H1 (cell line): Measurements from ENCODE around the gene TECR. TPM values are rescaled to one million over a fixed set of nuclear protein-coding genes. Genes with fewer than 3 reads are reported as not detected.

Experiments used
- CTCF ChIA-PET: fragments of 300-600 bp; sonication (Branson Sonifier 250); formaldehyde crosslinking; loops from one replicate; lab custom pipeline; 2021; ENCODE audit not compliant: partially characterized antibody; lab: Charles Lee
- POLR2A ChIA-PET: fragments of 300-600 bp; sonication (Branson Sonifier 250); formaldehyde crosslinking; loops from one replicate; lab custom pipeline; 2021; ENCODE audit warnings: inconsistent platforms; ENCODE audit not compliant: partially characterized antibody; lab: Charles Lee
- DNase-seq, 2 experiments: peaks; one replicate each; pipeline versions ENCODE4 v3.0.0 to v3.0.0-alpha.2; 2010 to 2022; ENCODE audit warnings: low spot score in 2 of 2, low read depth in 1 of 2, mixed read lengths in 1 of 2
- FAIRE-seq: peaks from 2 replicates; lab custom pipeline; 2011; peaks lifted over from hg19 to GRCh38; lab: Jason Lieb, UNC
- H2AFZ ChIP-seq: 2 replicates; pipeline ENCODE4 v1.8.1; 2012; ENCODE audit warnings: low read length, inconsistent platforms
- H2AK5ac ChIP-seq: 2 replicates; pipeline ENCODE4 v1.6.1; 2013; ENCODE audit warnings: low read depth, low read length
- H2BK120ac ChIP-seq: replicated peaks from 2 replicates; pipeline ENCODE3; 2013; ENCODE audit warnings: low read depth, low read length, inconsistent platforms
- H2BK12ac ChIP-seq: 2 replicates; pipeline ENCODE4 v1.6.1; 2013; ENCODE audit warnings: low read depth, low read length
- H2BK15ac ChIP-seq: 2 replicates; pipeline ENCODE4 v1.6.1; 2013; ENCODE audit warnings: low read length
- H2BK20ac ChIP-seq: 2 replicates; pipeline ENCODE4 v1.6.1; 2013; ENCODE audit warnings: low read length
- H2BK5ac ChIP-seq: 2 replicates; pipeline ENCODE4 v1.6.1; 2013; ENCODE audit warnings: low read depth, low read length
- H3K14ac ChIP-seq: 2 replicates; pipeline ENCODE4 v1.6.1; 2013; ENCODE audit warnings: inconsistent platforms; ENCODE audit not compliant: insufficient read length
- H3K18ac ChIP-seq: 2 replicates; pipeline ENCODE4 v1.6.1; 2013; ENCODE audit warnings: low read length; ENCODE audit errors: extremely low read depth
- H3K23ac ChIP-seq: 2 replicates; pipeline ENCODE4 v1.6.1; 2013; ENCODE audit warnings: inconsistent platforms; ENCODE audit not compliant: insufficient read length
- H3K23me2 ChIP-seq: 2 replicates; pipeline ENCODE4 v1.6.1; 2013; ENCODE audit warnings: low read depth, low read length
- H3K27ac ChIP-seq: 2 replicates; pipeline ENCODE4 v1.6.1; 2011; ENCODE audit warnings: low read depth, low read length, inconsistent platforms
- H3K27me3 ChIP-seq, 4 experiments: replicated peaks in 1 of 4; 1 replicate in 1 of 4; 2 replicates in 3 of 4; pipeline versions ENCODE4 v1.6.1 to v1.8.1; 2011 to 2013; ENCODE audit warnings: low read length in 3 of 4, mild to moderate bottlenecking in 3 of 4, inconsistent platforms in 2 of 4, mixed read lengths in 2 of 4, moderate library complexity in 1 of 4; ENCODE audit not compliant: control insufficient read depth in 3 of 4, insufficient read depth in 3 of 4; ENCODE audit errors: extremely low read depth in 1 of 4
- H3K36me3 ChIP-seq, 4 experiments: 2 replicates each; pipeline versions ENCODE4 v1.6.1 to v1.8.1; 2011 to 2013; ENCODE audit warnings: mild to moderate bottlenecking in 4 of 4, low read length in 3 of 4, moderate library complexity in 2 of 4, control low read depth in 1 of 4, inconsistent platforms in 1 of 4; ENCODE audit not compliant: insufficient read depth in 4 of 4, control insufficient read depth in 2 of 4
- H3K4ac ChIP-seq: replicated peaks from 2 replicates; pipeline ENCODE3; 2013; ENCODE audit warnings: low read length, low read depth, mixed read lengths, inconsistent platforms; ENCODE audit not compliant: insufficient read length
- H3K4me1 ChIP-seq, 4 experiments: replicated peaks in 1 of 4; 1 replicate in 1 of 4; 2 replicates in 3 of 4; pipeline versions ENCODE4 v1.6.1 to v1.8.1; 2011 to 2013; ENCODE audit warnings: low read length in 3 of 4, inconsistent platforms in 2 of 4, mixed read lengths in 1 of 4; ENCODE audit not compliant: insufficient read depth in 4 of 4, control insufficient read depth in 3 of 4
- H3K4me2 ChIP-seq, 2 experiments: 2 replicates each; pipeline versions ENCODE4 v1.6.1 to v1.8.1; 2011 to 2013; ENCODE audit warnings: low read depth in 2 of 2, low read length in 2 of 2, control low read depth in 1 of 2, inconsistent platforms in 1 of 2, mild to moderate bottlenecking in 1 of 2; ENCODE audit not compliant: insufficient read depth in 1 of 2
- H3K4me3 ChIP-seq, 4 experiments: fragments of 200-600, 300-600 bp in 1 of 4; sonication (generic), shearing (Covaris generic), sonication (Bioruptor Twin) in 1 of 4; 2 replicates each; pipeline versions ENCODE4 v1.5.1 to v1.8.1; 2011 to 2016; ENCODE audit warnings: low read length in 4 of 4, low read depth in 3 of 4, control low read depth in 2 of 4, inconsistent platforms in 2 of 4, mild to moderate bottlenecking in 2 of 4, mixed read lengths in 1 of 4, moderate library complexity in 1 of 4; ENCODE audit not compliant: insufficient read depth in 2 of 4; ENCODE audit errors: extremely low read depth in 1 of 4
- H3K56ac ChIP-seq: replicated peaks from 2 replicates; pipeline ENCODE3; 2013; ENCODE audit warnings: low read depth, mild to moderate bottlenecking, mixed read lengths, low read length, inconsistent platforms; ENCODE audit not compliant: insufficient read length
- H3K79me1 ChIP-seq: 2 replicates; pipeline ENCODE4 v1.6.1; 2013; ENCODE audit warnings: low read depth, low read length, control low read depth
- H3K79me2 ChIP-seq, 2 experiments: 2 replicates each; pipeline versions ENCODE4 v1.6.1 to v1.8.1; 2012 to 2013; ENCODE audit warnings: low read length in 2 of 2, mild to moderate bottlenecking in 2 of 2, inconsistent platforms in 1 of 2; ENCODE audit not compliant: insufficient read depth in 2 of 2, control insufficient read depth in 1 of 2
- H3K9ac ChIP-seq, 4 experiments: replicated peaks in 1 of 4; 1 replicate in 1 of 4; 2 replicates in 3 of 4; pipeline versions ENCODE4 v1.6.1 to v1.8.1; 2011 to 2013; ENCODE audit warnings: low read depth in 3 of 4, low read length in 3 of 4, control low read depth in 2 of 4, mild to moderate bottlenecking in 2 of 4, moderate library complexity in 2 of 4, inconsistent platforms in 1 of 4; ENCODE audit errors: extremely low read depth in 1 of 4
- H3K9me3 ChIP-seq, 2 experiments: 2 replicates each; pipeline versions ENCODE4 v1.6.1 to v1.8.1; 2012 to 2013; ENCODE audit warnings: mild to moderate bottlenecking in 2 of 2, moderate library complexity in 2 of 2, control low read depth in 1 of 2, inconsistent platforms in 1 of 2, low read depth in 1 of 2, low read length in 1 of 2, mixed read lengths in 1 of 2; ENCODE audit not compliant: insufficient read depth in 2 of 2
- H4K20me1 ChIP-seq, 2 experiments: replicated peaks in 1 of 2; 2 replicates each; pipeline versions ENCODE3 to v1.8.1; 2011 to 2013; ENCODE audit warnings: inconsistent platforms in 2 of 2, low read length in 2 of 2, mild to moderate bottlenecking in 1 of 2; ENCODE audit not compliant: insufficient read depth in 2 of 2, control insufficient read depth in 1 of 2
- H4K5ac ChIP-seq: 2 replicates; pipeline ENCODE4 v1.6.1; 2013; ENCODE audit warnings: low read length, low read depth, mixed read lengths, inconsistent platforms; ENCODE audit not compliant: insufficient read length
- H4K8ac ChIP-seq: 2 replicates; pipeline ENCODE4 v1.8.0; 2013; ENCODE audit warnings: mild to moderate bottlenecking, moderate library complexity, low read length, inconsistent platforms; ENCODE audit not compliant: insufficient read depth; ENCODE audit errors: extremely low read depth
- H4K91ac ChIP-seq: replicated peaks from 2 replicates; pipeline ENCODE3; 2013; ENCODE audit warnings: low read length, mixed read lengths, inconsistent platforms; ENCODE audit not compliant: insufficient read length
- CBX8 ChIP-seq: fragments of 300-800, 300-1000 bp; sonication (generic); IDR thresholded peaks from 2 replicates; pipeline ENCODE4 v1.7.1; 2016; ENCODE audit warnings: low read depth, low read length, borderline replicate concordance
- WGBS, 2 experiments: shearing (Covaris generic) in 1 of 2; methylation state at CpG; one replicate each; pipeline versions ENCODE4 v1.1.6 to v1.1.7; 2013 to 2015; ENCODE audit warnings: low lambda C conversion rate in 2 of 2, mixed read lengths in 2 of 2, inconsistent platforms in 1 of 2, low coverage in 1 of 2, missing lambda C conversion rate in 1 of 2; ENCODE audit not compliant: insufficient replicate concordance in 2 of 2, insufficient coverage in 1 of 2, insufficient read length in 1 of 2; ENCODE audit errors: extremely low coverage in 1 of 2, missing lambda C conversion rate in 1 of 2; 5-methylcytosine and 5-hydroxymethylcytosine counted together
- polyA plus RNA-seq, 7 experiments: library from polyadenylated mRNA; depleted of rRNA in 3 of 7; stranded (reverse) in 5 of 7; unstranded in 2 of 7; fragments of >200 nt in 5 of 7; fragments of 200-250 nt in 2 of 7; gene quantifications; 1 replicate in 5 of 7; 2 replicates in 1 of 7; 4 replicates in 1 of 7; pipeline versions ENCODE4 v1.2.1 to v1.2.3, GENCODE V29; 2011 to 2013; ENCODE audit warnings: missing spikeins in 2 of 7, mixed read lengths in 2 of 7
- total RNA-seq: library from RNA; stranded (reverse); fragmentation: NEBNext Ultra II Directional; extraction: Animal tissue kit (Norgen Biotek cat#: 25700); gene quantifications from 2 replicates; pipeline ENCODE4 v1.2.1, GENCODE V29; 2021

Gene TECR
- total and polyA plus RNA-seq, 2 of the 8 experiments (the other 6 are each of a cell fraction or from before 2014, with no cell fraction given), result 172 to 405 TPM

DNA sequence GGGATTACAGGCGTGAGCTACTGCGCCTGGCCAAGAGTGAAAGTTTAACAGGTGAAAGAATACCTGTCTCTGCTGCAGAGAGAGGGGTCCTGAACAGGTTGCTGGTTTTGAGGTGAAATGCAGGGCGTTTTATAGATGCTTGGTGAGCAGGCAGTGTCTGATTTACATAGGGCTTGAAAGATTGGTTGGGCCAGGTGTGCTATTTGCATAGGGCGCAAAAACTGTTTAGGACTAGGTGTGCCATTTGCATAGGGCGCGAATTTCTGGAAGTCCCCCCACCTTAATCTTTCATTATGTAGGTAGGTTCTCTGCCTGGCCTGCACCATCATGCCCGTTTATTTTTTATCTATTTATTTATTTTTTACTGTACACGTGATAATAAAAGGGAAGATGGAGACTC is 47.0 kb downstream of the TECR start:
- Histone ChIP-seq H2AK5ac (no peak overlapping the region), H2BK20ac (no peak overlapping the region), H4K8ac (no peak overlapping the region), H3K4me3 (no peak overlapping the region), H4K20me1 (no peaks in the 10 kb centered on the region)
- CTCF ChIA-PET, result interaction anchor here (0.6 to 10.8 kb wide), 2 partner anchors 111 to 840 kb away, joined by 3 to 149 read pairs; partner anchors contain the start of gene ZNF333
- WGBS, 2 experiments, result 87% methylated on average over 8 of the region's 8 CpGs; no CpG with 5 or more reads in 1 of the 2 experiments
- no peak for TF ChIP-seq CBX8
- TF ChIP-seq, all 59 proteins: peak for 0
- Histone ChIP-seq H3K4me1 (no peaks in the 10 kb centered on the region), H3K79me1 (no peaks in the 10 kb centered on the region), H3K23ac (no peak overlapping the region), H3K4ac (no peak overlapping the region), H3K4me2 (no peak overlapping the region), H2BK12ac (no peak overlapping the region), H3K18ac (no peak overlapping the region), H3K9ac (no peak overlapping the region), H3K27me3 (no peaks in the 10 kb centered on the region), H3K79me2 (peaks cover 0 to 3% of the 10 kb centered on the region in 2 experiments; a peak in 2 of 4 replicates), H2AFZ (no peak overlapping the region), H4K5ac (no peak overlapping the region), H3K27ac (no peak overlapping the region), H2BK15ac (no peak overlapping the region), H2BK120ac (no peak overlapping the region), H3K36me3 (no peaks in the 10 kb centered on the region), H4K91ac (no peak overlapping the region), H3K23me2 (no peaks in the 10 kb centered on the region), H3K9me3 (no peaks in the 10 kb centered on the region), H2BK5ac (no peak overlapping the region), H3K56ac (no peak overlapping the region), H3K14ac (no peak overlapping the region)
- DNase-seq, result no peak
- POLR2A ChIA-PET, result no interaction called here
- no peak for FAIRE-seq
